GM23338 (cell line): ENCODE data around the gene LCE1A. TPM values are rescaled to one million over a fixed set of nuclear protein-coding genes. Genes with fewer than 3 reads are reported as not detected.

Experiments used
- ATAC-seq: fragments of 200-7000 bp; cut with Tn5 transposase; 3 replicates; pipeline ENCODE4 v1.9.1; 2020
- DNase-seq: peaks from one replicate; pipeline ENCODE4 v3.0.0-alpha.2; 2015; ENCODE audit warnings: low spot score
- H2AFZ ChIP-seq: fragments of 200-600 bp; sonication (generic); 2 replicates; pipeline ENCODE4 v1.8.0; 2016; ENCODE audit warnings: antibody characterized with exemption, mild to moderate bottlenecking, moderate library complexity
- H3F3A ChIP-seq: fragments of 200-600 bp; sonication (generic); replicated peaks from 2 replicates; pipeline ENCODE4 v1.8.0; 2017; ENCODE audit warnings: antibody characterized with exemption, mixed run types, low read depth
- H3K27ac ChIP-seq: fragments of 200-600 bp; sonication (generic); 2 replicates; pipeline ENCODE4 v1.6.1; 2016; ENCODE audit warnings: low read depth
- H3K27me3 ChIP-seq: fragments of 200-600 bp; sonication (generic); 2 replicates; pipeline ENCODE4 v1.8.0; 2016; ENCODE audit warnings: mild to moderate bottlenecking, mixed run types, moderate library complexity; ENCODE audit not compliant: insufficient read depth
- H3K36me3 ChIP-seq: fragments of 200-600 bp; sonication (generic); 2 replicates; pipeline ENCODE4 v1.8.0; 2016; ENCODE audit warnings: mild to moderate bottlenecking; ENCODE audit not compliant: insufficient read depth
- H3K4me1 ChIP-seq: fragments of 200-600 bp; sonication (generic); 2 replicates; pipeline ENCODE4 v1.8.0; 2016; ENCODE audit warnings: mild to moderate bottlenecking, moderate library complexity; ENCODE audit not compliant: insufficient read depth
- H3K4me2 ChIP-seq: fragments of 200-600 bp; sonication (generic); 2 replicates; pipeline ENCODE4 v1.7.1; 2017; ENCODE audit warnings: mixed run types
- H3K4me3 ChIP-seq: fragments of 200-600 bp; sonication (generic); 2 replicates; pipeline ENCODE4 v1.6.1; 2016; ENCODE audit warnings: mixed run types
- H3K79me2 ChIP-seq: fragments of 200-600 bp; sonication (generic); replicated peaks from 2 replicates; pipeline ENCODE4 v1.8.0; 2017; ENCODE audit warnings: mild to moderate bottlenecking; ENCODE audit not compliant: insufficient read depth
- H3K9me2 ChIP-seq: fragments of 200-600 bp; sonication (generic); 2 replicates; pipeline ENCODE4 v1.8.0; 2017; ENCODE audit not compliant: insufficient read depth
- H4K20me1 ChIP-seq: fragments of 200-600 bp; sonication (generic); replicated peaks from 2 replicates; pipeline ENCODE4 v1.8.0; 2017; ENCODE audit warnings: mild to moderate bottlenecking; ENCODE audit not compliant: insufficient read depth
- H3K27ac Mint-ChIP-seq: 2 replicates; pipeline ENCODE4 v1.8.0; 2020; ENCODE audit warnings: inconsistent platforms, mild to moderate bottlenecking, moderate library complexity, mixed read lengths
- H3K27me3 Mint-ChIP-seq: 3 replicates; pipeline ENCODE4 v1.8.0; 2022; ENCODE audit warnings: low read depth, mild to moderate bottlenecking, moderate library complexity, mixed read lengths, inconsistent platforms; ENCODE audit not compliant: insufficient read depth, poor library complexity
- H3K36me3 Mint-ChIP-seq: 3 replicates; pipeline ENCODE4 v1.8.0; 2021; ENCODE audit warnings: low read depth, mild to moderate bottlenecking, inconsistent platforms, moderate library complexity, mixed read lengths
- H3K4me1 Mint-ChIP-seq: 3 replicates; pipeline ENCODE4 v1.8.0; 2020; ENCODE audit warnings: mild to moderate bottlenecking, inconsistent platforms, mixed read lengths
- H3K4me3 Mint-ChIP-seq: 3 replicates; pipeline ENCODE4 v1.8.0; 2021; ENCODE audit warnings: moderate library complexity, mild to moderate bottlenecking, inconsistent platforms, mixed read lengths
- H3K9me3 Mint-ChIP-seq: 3 replicates; pipeline ENCODE4 v1.8.0; 2020; ENCODE audit warnings: moderate library complexity, mild to moderate bottlenecking, inconsistent platforms, mixed read lengths
- CREB1 ChIP-seq: fragments of 250-450 bp; sonication (Bioruptor Pico); IDR thresholded peaks from 2 replicates; pipeline ENCODE4 v1.5.0; 2020; ENCODE audit warnings: low read depth, mild to moderate bottlenecking, moderate library complexity
- CTCF ChIP-seq, 2 experiments: fragments of 200-600 bp in 1 of 2; sonication (generic) in 1 of 2; conservative IDR thresholded peaks; 2 replicates each; pipeline versions ENCODE4 v1.5.1 to v1.6.1; 2016 to 2017; ENCODE audit warnings: antibody characterized with exemption in 2 of 2, low read depth in 2 of 2, mild to moderate bottlenecking in 2 of 2, moderate library complexity in 1 of 2
- EZH2 ChIP-seq: fragments of 200-600 bp; sonication (generic); IDR thresholded peaks from one replicate; pipeline ENCODE4 v1.8.0; 2017; ENCODE audit warnings: antibody characterized with exemption, mild to moderate bottlenecking, low read depth; ENCODE audit not compliant: unreplicated experiment
- EZH2phosphoT487 ChIP-seq: fragments of 200-600 bp; sonication (generic); IDR thresholded peaks from one replicate; pipeline ENCODE4 v1.8.1; 2018; ENCODE audit warnings: antibody characterized with exemption; ENCODE audit not compliant: unreplicated experiment
- JUNB ChIP-seq: IDR thresholded peaks from one replicate; pipeline ENCODE4 v1.6.1; 2016; ENCODE audit warnings: antibody characterized with exemption; ENCODE audit not compliant: unreplicated experiment
- POLR2AphosphoS5 ChIP-seq: IDR thresholded peaks from 2 replicates; pipeline ENCODE4 v1.6.1; 2016; ENCODE audit warnings: antibody characterized with exemption, low read depth
- REST ChIP-seq: IDR thresholded peaks from one replicate; pipeline ENCODE4 v1.6.1; 2018; ENCODE audit warnings: antibody characterized with exemption; ENCODE audit not compliant: unreplicated experiment
- STAT1 ChIP-seq: IDR thresholded peaks from one replicate; pipeline ENCODE4 v1.6.1; 2016; ENCODE audit warnings: antibody characterized with exemption; ENCODE audit not compliant: unreplicated experiment
- ZNF114 ChIP-seq: fragments of 250-450 bp; sonication (Bioruptor Pico); IDR thresholded peaks from 2 replicates; pipeline ENCODE4 v1.5.0; 2020; ENCODE audit warnings: mild to moderate bottlenecking, moderate library complexity
- ZNF462 ChIP-seq: fragments of 250-450 bp; sonication (Bioruptor Pico); IDR thresholded peaks from 2 replicates; pipeline ENCODE4 v1.5.0; 2020; ENCODE audit warnings: mild to moderate bottlenecking, moderate library complexity
- polyA plus RNA-seq: library from polyadenylated mRNA; unstranded; fragments of >200 nt; fragmentation: Nextera tagmentation; extraction: Ambion mirVana; gene quantifications from 2 replicates; pipeline ENCODE4 v1.2.1, GENCODE V29; 2016
- total RNA-seq: library from RNA; depleted of rRNA; stranded (reverse); fragments of >200 nt; shearing (Covaris generic); gene quantifications from 2 replicates; pipeline ENCODE4 v1.2.3, GENCODE V29; 2014

Gene LCE1A
- total and polyA plus RNA-seq, 2 experiments from 2014 or later, result not detected

- H3K79me2 ChIP-seq, result no peaks in the 10 kb centered on the region
- H3K27ac ChIP-seq, result no peak overlapping the region
- no peak overlapping the region for H3K4me2 ChIP-seq
- no peak overlapping the region for H3K4me3 Mint-ChIP-seq
- peaks cover 2% of the 10 kb centered on the region for H3K27me3 Mint-ChIP-seq
- H3K9me2 ChIP-seq, result 0 out of 2 replicates have a peak, but pooled peaks cover 3% of the 10 kb centered on the region
- ATAC-seq (no peak), DNase-seq (no peak)
- no peak overlapping the region for H3K4me3 ChIP-seq
- H3F3A ChIP-seq, result no peaks in the 10 kb centered on the region
- TF ChIP-seq STAT1 (no peak), ZNF462 (CRISPR knock-in tag) (no peak), EZH2 (no peak)
- no peak overlapping the region for H2AFZ ChIP-seq
- H3K27me3 ChIP-seq, result no peaks in the 10 kb centered on the region
- no peaks in the 10 kb centered on the region for H3K4me1 Mint-ChIP-seq
- no peaks in the 10 kb centered on the region for H3K4me1 ChIP-seq
- H3K27ac Mint-ChIP-seq, result 0 out of 2 replicates have a peak overlapping the region, but pooled peaks have one; percentile 16
- no peaks in the 10 kb centered on the region for H3K36me3 ChIP-seq
- H4K20me1 ChIP-seq, result no peaks in the 10 kb centered on the region
- H3K9me3 Mint-ChIP-seq, result no peaks in the 10 kb centered on the region; the same call in 2 of the 3 replicates
- peaks cover under 1% of the 10 kb centered on the region; the same call in 1 of the 3 replicates for H3K36me3 Mint-ChIP-seq
Observed at GRCh38 chr1:152873495-152873894, 46.2 kb downstream of the LCE1A start.

GRCh38 chr1:152876827-152877226 lies 49.6 kb downstream of the LCE1A start:
- Histone ChIP-seq H3K36me3 (no peaks in the 10 kb centered on the region), H3K27me3 (no peaks in the 10 kb centered on the region), H3K9me2 (0 out of 2 replicates have a peak, but pooled peaks cover 6% of the 10 kb centered on the region), H3K79me2 (no peaks in the 10 kb centered on the region), H2AFZ (no peak overlapping the region), H3K4me1 (no peaks in the 10 kb centered on the region), H3K4me3 (no peak overlapping the region), H3K27ac (no peak overlapping the region), H3F3A (no peaks in the 10 kb centered on the region), H4K20me1 (no peaks in the 10 kb centered on the region), H3K4me2 (no peak overlapping the region)
- no peaks in the 10 kb centered on the region; the same call in 2 of the 3 replicates for H3K9me3 Mint-ChIP-seq
- no peak overlapping the region for H3K4me3 Mint-ChIP-seq
- H3K36me3 Mint-ChIP-seq, result peaks cover 3% of the 10 kb centered on the region; the same call in 1 of the 3 replicates
- no peak overlapping the region for H3K27ac Mint-ChIP-seq
- peaks cover 6% of the 10 kb centered on the region for H3K27me3 Mint-ChIP-seq
- DNase-seq, result no peak
- H3K4me1 Mint-ChIP-seq, result no peaks in the 10 kb centered on the region
- no peak for ATAC-seq
- no peak for TF ChIP-seq EZH2phosphoT487
- no peak for TF ChIP-seq REST
- no peak for TF ChIP-seq ZNF114 (CRISPR knock-in tag)
- TF ChIP-seq POLR2AphosphoS5, result no peak
- TF ChIP-seq JUNB, result no peak
- TF ChIP-seq EZH2, result no peak
- no peak for TF ChIP-seq STAT1
- no peak for TF ChIP-seq CTCF (conservative IDR thresholded peaks at IDR 0.05; ENCODE audit: low read depth in 2 of 2)
- TF ChIP-seq CREB1 (CRISPR knock-in tag), result no peak
